ENCODE measurements around the gene PVR. TPM values are rescaled to one million over a fixed set of nuclear protein-coding genes. Genes with fewer than 3 reads are reported as not detected.

Gene PVR
- total and polyA plus RNA-seq, 9 of the 15 experiments (the other 6 are each of a cell fraction or from before 2014, with no cell fraction given), result 0.89 to 14.5 (median 9.8) TPM

DNA sequence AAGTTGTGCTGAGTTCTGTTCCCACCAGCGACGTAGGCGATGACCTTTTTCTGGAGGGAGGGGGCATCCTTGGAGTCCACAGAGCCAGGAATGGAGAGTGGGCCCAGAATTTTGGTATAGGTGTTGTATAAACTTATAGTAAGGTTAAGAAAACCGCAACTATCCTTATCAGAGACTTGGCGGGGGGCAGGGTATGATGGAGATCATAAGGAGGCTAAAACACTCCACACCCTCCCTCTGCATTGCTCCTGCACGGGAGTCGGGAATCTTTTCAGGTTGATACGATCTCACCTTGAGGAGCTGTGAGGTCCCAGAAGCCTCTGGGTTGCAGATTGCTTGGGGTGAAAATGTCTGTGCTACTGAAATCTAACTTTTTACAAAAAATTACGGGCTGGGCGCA is 21.3 kb downstream of the PVR start:
- Histone ChIP-seq H3K36me3 (ENCODE audit: control insufficient read depth, insufficient read depth, low read length) (peaks cover 8% of the 10 kb centered on the region; the same call in 2 of the 3 replicates), H3K4me2 (ENCODE audit: insufficient read depth, low read length) (no peak overlapping the region), H3K9ac (ENCODE audit: insufficient read depth in 1 of 2, low read depth in 2 of 2, low read length in 2 of 2) (no peak overlapping the region), H3K4me3 (no peak overlapping the region), H3K27me3 (ENCODE audit: control insufficient read depth in 2 of 2, insufficient read depth in 2 of 2, low read length in 2 of 2) (no peaks in the 10 kb centered on the region), H3K9me3 (replicated peaks; ENCODE audit: control insufficient read depth, insufficient read depth, low read depth, low read length) (no peaks in the 10 kb centered on the region), H3K4me1 (replicated peaks in 1 of 2; ENCODE audit: control insufficient read depth in 2 of 2, insufficient read depth in 2 of 2, low read length in 2 of 2) (peaks cover 0 to 5% of the 10 kb centered on the region in 2 experiments; a peak in 4 of 5 replicates), H4K20me1 (replicated peaks; ENCODE audit: control insufficient read depth, insufficient read depth, low read length) (no peaks in the 10 kb centered on the region), H2AFZ (ENCODE audit: low read depth, low read length) (no peak overlapping the region), H3K79me2 (ENCODE audit: control insufficient read depth, insufficient read depth, low read length) (no peaks in the 10 kb centered on the region), H3K9me1 (ENCODE audit: control insufficient read depth, insufficient read depth, low read length) (no peaks in the 10 kb centered on the region), H3K27ac (ENCODE audit: extremely low read depth, low read depth, low read length) (no peak overlapping the region)
- TF ChIP-seq HIVEP1 (CRISPR knock-in tag; IDR thresholded peaks at IDR 0.05) (no peak), MED1 (CRISPR knock-in tag; IDR thresholded peaks at IDR 0.05; ENCODE audit: borderline replicate concordance) (no peak), ZNF3 (CRISPR knock-in tag; IDR thresholded peaks at IDR 0.05) (no peak), PRDM10 (IDR thresholded peaks at IDR 0.05; ENCODE audit: partially characterized antibody) (no peak), DNMT1 (IDR thresholded peaks at IDR 0.05) (no peak), CBX2 (IDR thresholded peaks at IDR 0.05; ENCODE audit: insufficient read depth, low read length, poor library complexity, severe bottlenecking) (no peak), RHOXF2B (CRISPR knock-in tag; conservative IDR thresholded peaks at IDR 0.05) (no peak), KLF6 (CRISPR knock-in tag; IDR thresholded peaks at IDR 0.05; ENCODE audit: borderline replicate concordance) (no peak), ZKSCAN3 (CRISPR knock-in tag; IDR thresholded peaks at IDR 0.05) (no peak)
- TF ChIP-seq, protein P1, sequence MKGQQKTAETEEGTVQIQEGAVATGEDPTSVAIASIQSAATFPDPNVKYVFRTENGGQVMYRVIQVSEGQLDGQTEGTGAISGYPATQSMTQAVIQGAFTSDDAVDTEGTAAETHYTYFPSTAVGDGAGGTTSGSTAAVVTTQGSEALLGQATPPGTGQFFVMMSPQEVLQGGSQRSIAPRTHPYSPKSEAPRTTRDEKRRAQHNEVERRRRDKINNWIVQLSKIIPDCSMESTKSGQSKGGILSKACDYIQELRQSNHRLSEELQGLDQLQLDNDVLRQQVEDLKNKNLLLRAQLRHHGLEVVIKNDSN (CRISPR knock-in tag; IDR thresholded peaks at IDR 0.05), result no peak
- in situ Hi-C loops (cut with MboI) (no loop called here), intact Hi-C loops (cut with micrococcal nuclease) (no loop called here)
- ChIA-PET POLR2A (interaction anchor here (0.6 kb wide), 1 partner anchor 280 kb away, joined by 3 read pairs; no protein-coding TSS in a partner anchor), CTCF (ENCODE audit: low intra/inter-chr PET ratio) (no interaction called here)
- FAIRE-seq (no peak), DNase-seq (ENCODE audit: extremely low read depth in 1 of 4, low spot score in 3 of 4) (no peak), ATAC-seq (no peak)
- 65% methylated on average over 10 of the region's 10 CpGs for WGBS (ENCODE audit: insufficient coverage, low coverage, missing lambda C conversion rate)
- BruUV-seq (replicated peaks), result no TSS peak
